GM10248 (cell line): Measurements from ENCODE around the gene PTOV1.

ENCODE experiments used
- CTCF ChIA-PET: fragments of 300-600 bp; sonication (Branson Sonifier 250); formaldehyde crosslinking; extraction: SDS; loops from one replicate; lab custom pipeline; 2021; ENCODE audit warnings: antibody characterized with exemption; lab: Yijun Ruan, JAX
- POLR2A ChIA-PET: fragments of 350-650 bp; sonication (Branson Sonifier 250); formaldehyde crosslinking; extraction: SDS; loops from one replicate; lab custom pipeline; 2020; ENCODE audit warnings: antibody characterized with exemption; lab: Yijun Ruan, JAX
- DNase-seq: peaks from one replicate; pipeline ENCODE4 v3.0.0; 2012; ENCODE audit errors: extremely low spot score
- CTCF ChIP-seq: IDR thresholded peaks from 2 replicates; pipeline ENCODE4 v1.5.1; 2012; ENCODE audit warnings: mild to moderate bottlenecking, low read depth; ENCODE audit errors: extremely low read depth, missing control alignments, control extremely low read depth

PTOV1 gene

GRCh38 chr19:49851456-49852259, 699 bp downstream of the PTOV1 start:
- no peak for TF ChIP-seq CTCF
- DNase-seq: peak; percentile 50
- POLR2A ChIA-PET: interaction anchor here (2.4 kb wide), 1 partner anchor 18 kb away, joined by 11 read pairs; no protein-coding TSS in a partner anchor
- CTCF ChIA-PET: no interaction called here

GRCh38 chr19:49852631-49853126, 1.7 kb downstream of the PTOV1 start:
- ChIA-PET POLR2A (no interaction called here), CTCF (no interaction called here)
- no peak for TF ChIP-seq CTCF
- DNase-seq: no peak

- TF ChIP-seq CTCF: no peak
- CTCF ChIA-PET: interaction anchor here (1.5 kb wide), 1 partner anchor 17 kb away, joined by 4 read pairs; no protein-coding TSS in a partner anchor
- DNase-seq: no peak
- POLR2A ChIA-PET: interaction anchor here (0.8 kb wide), 1 partner anchor 15 kb away, joined by 3 read pairs; no protein-coding TSS in a partner anchor
These were observed 3.0 kb downstream of the PTOV1 start for GRCh38 chr19:49853852-49854377.

- TF ChIP-seq CTCF: no peak
- POLR2A ChIA-PET: no interaction called here
- CTCF ChIA-PET: interaction anchor here (1.5 kb wide), 1 partner anchor 16 kb away, joined by 4 read pairs; no protein-coding TSS in a partner anchor
- no peak for DNase-seq
These were observed 3.7 kb downstream of the PTOV1 start for GRCh38 chr19:49854378-49855263.

- ChIA-PET CTCF (interaction anchor here (1.5 kb wide), 1 partner anchor 16 kb away, joined by 4 read pairs; no protein-coding TSS in a partner anchor), POLR2A (no interaction called here)
- TF ChIP-seq CTCF: no peak
- no peak for DNase-seq
These were observed 4.3 kb downstream of the PTOV1 start for GRCh38 chr19:49855277-49855675.
